HG03571 (cell line): ENCODE results near the gene PRKG1.

Experiments used
- ATAC-seq: cut with Tn5 transposase; IDR thresholded peaks from one replicate; pipeline ENCODE4 v1.9.1; 2021; ENCODE audit not compliant: unreplicated experiment

Gene PRKG1

DNA sequence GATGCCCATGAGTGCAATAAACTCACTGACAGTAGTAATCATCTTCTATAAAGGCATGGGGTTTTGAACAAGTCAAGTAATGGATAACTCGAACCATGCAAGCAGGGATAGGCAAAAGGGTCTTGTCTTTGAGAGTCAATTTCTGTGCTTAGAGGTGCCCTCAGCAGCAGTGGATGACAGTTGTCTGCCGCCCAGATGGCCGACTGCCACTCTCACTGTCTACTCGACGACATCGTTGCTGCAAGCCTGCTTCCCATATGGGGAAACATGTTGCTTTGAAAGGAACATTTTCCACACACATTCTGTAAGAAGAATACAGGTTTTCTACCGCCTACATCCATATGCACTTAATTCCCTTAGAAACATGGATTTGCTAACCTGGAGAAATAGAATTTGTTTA is 1003.5 kb downstream of the PRKG1 start:
- no peak for ATAC-seq

DNA sequence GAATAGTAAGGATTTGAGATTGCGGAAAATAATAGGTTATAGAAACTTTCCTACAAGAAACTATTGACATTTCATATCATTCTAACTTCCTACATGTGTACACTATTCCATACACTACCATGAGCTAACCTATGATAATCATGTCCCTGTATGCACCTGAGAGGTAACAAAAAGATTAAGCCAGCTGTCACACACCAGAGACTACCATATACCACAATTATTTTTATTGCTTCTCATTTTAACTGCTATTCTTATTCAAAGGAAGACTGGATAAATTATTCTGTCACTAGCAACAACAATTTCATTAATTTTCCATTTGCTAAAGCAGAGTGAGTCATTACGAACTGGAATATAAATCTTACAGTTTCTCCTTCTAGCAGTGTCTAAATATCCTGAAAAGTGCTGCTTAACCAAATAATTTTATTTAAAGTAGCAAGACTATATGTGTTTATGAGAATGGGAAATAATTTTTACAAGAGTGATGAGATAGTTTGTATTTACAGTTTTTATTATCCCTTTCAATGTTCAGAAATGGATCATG is 1004.2 kb downstream of the PRKG1 start:
- ATAC-seq = no peak

DNA sequence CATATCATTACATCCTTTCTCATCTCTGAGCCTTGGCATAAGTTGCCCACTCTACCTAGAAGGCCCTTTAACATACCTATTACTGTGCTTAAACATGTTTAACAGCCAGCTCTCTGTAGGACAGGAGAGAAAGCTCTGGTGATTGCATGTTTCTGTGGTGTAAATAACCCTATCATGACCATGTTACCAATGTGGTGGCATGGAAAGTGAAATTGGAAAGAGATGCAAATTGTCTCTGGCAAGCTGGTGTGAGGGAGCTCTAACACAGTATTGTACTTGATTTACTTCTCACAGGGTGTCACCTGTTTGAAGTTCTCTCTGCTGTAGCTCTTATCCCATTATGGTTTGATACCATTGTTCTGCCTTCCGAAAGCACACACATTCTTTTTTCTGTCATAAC is 1008.0 kb downstream of the PRKG1 start:
- no peak for ATAC-seq

DNA sequence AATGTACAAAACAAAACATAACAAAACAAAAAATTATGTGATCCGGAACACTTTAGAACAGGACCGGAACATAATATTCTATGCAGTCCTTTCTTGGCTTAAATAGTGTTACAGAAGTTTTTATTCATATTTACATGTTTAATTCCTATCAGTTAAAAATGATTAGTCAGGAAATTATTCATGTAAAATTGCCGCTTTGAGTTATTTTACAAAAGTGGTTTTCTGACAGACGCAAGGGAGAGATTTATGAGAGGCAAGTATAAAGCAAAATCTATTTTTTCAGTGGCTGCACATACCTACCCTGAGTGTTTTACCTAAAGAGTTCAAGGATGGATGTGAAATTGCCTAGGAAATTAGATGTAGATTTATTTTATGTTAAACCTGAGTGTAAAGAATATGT is 1009.1 kb downstream of the PRKG1 start:
- no peak for ATAC-seq

DNA sequence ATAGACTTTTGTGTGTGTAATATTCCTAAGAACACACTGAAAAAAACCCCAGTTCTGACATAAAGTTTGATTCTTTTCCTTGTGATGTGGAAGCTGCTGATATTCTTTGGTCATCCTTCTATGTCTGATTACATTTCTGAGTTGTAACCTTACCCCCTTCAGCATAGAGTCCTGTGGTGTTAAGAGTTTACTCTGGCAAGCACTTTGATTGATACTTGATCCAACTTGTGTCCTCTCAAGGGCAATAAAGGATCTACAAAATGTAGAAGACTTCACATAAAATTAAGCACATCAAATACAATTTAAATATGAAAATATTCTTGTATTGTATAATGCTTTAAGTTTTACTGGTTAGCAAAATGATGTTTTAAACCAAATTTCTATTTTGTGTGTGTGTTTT is 1018.1 kb downstream of the PRKG1 start:
- ATAC-seq = no peak

DNA sequence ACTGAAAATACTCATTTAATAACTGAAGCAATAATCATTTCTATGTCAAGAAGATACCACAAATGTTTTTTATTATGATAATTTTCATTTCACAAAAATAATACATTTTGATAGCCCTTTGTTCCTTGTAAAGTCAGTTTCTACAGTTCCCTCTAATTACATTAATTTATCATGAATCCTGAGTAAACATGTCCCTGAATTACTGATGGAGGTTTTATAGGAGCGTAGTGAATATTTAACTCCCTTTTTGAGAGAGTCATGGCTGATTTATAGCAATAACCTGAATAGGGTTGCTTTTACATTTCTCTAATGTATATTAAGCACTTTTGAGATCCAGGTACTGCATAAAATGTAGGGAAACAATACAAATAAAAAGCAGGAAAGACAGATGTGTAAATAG is 1023.8 kb downstream of the PRKG1 start:
- ATAC-seq = no peak

DNA sequence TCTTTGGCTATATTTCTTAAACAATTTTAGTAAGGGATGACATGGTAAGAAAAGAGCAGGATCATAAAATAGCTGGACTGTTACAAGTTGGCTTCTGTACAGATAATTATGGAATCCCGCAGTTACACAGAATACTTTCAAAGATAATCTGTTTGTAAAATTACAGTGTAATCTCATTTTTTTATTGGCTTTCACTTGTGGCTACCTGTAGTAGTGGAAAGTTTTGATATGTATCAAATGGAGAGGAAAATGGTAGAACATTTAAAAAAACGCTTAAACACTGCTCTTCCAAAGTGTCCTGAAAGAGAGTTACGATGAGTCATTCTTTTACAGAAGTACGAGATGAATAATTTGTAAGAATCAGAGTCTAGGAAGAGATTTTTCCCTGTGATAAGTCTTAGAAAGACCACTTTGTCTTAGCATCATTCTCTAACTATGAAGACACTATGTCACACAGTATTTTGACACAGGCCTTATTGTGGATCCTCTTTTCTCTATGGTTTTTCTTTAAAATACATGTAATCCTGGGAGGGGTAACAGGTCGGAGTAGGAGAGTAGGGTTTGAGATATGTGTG is 1024.8 kb downstream of the PRKG1 start:
- no peak for ATAC-seq

DNA sequence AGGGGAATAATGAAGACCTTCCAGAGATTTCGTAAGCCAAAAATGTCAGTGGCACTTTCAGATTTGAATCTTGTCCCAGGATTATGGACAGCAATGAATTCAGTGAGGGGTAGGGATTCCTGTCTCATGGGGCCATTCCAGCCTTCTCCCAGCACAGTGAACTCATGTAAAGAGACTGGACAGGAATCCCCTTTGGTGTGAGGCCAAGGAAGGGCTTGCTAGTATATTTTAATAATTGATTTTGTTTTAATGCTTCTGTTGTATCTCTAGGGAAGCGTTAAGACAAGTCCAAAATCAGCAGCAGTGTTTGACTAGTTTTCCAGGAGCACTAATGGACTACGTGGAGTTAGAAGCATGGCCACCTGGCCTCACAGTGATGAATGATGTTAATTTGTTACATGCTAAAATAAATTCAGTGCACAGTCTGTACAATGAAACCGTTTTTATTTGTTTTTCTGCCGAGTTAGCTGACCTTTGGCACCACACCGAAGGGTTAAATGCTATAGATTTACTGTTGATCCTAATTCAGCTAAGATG is 1025.8 kb downstream of the PRKG1 start:
- no peak for ATAC-seq

DNA sequence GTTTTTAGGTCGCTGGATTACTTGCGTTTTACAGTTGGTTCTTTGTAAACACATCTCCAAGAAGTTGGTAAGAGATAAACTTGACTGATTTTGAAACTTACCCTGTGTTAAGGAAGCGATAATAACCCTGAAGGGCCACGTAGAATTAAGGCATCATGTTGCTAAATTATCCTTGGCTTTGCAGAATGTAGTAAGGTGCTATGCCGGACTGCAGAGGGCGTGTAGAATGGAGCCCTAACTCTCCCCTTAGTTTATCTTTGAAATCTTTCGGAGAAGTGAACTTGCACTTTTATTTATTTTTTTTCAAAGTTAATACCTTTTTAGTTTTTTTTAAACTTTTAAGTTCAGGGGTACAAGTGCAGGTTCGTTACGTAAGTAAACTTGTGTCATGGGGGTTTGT is 1031.0 kb downstream of the PRKG1 start:
- no peak for ATAC-seq

DNA sequence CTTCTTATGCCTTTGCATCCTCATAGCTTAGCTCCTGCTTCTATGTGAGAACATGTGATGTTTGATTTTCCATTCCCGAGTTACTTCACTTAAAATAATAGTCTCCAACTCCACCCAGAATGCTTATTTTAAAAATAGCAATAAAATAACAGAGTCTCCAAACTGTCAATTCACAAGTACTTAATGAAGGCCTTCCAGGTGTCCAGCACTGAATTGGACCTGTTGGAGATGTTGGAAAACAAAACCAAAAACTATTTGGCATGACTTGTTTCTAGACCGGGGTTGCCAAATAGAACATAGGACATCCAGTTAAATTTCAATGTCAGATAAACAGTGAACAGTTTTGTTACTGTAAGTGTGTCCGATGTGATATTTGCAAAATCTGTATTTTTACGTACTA is 1031.7 kb downstream of the PRKG1 start:
- ATAC-seq = no peak

DNA sequence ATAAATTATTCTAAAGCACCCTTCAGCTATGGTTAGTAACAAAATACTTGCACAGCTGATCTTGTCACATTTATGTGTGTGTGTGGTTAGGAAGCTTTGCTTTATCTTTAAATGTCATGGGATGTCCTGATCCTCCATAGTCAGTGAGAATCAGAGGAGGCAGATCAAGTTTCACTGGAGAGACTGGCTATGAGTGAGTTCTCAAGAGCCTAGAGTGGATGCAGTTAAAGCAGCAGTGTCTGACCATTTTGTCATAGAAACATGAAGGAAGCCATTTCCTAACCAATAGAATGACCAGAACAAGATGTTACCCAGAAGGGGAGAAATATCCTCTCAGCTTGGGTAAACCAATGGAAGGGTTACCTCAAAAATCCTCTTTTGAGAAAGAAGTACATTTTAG is 1032.6 kb downstream of the PRKG1 start:
- no peak for ATAC-seq

DNA sequence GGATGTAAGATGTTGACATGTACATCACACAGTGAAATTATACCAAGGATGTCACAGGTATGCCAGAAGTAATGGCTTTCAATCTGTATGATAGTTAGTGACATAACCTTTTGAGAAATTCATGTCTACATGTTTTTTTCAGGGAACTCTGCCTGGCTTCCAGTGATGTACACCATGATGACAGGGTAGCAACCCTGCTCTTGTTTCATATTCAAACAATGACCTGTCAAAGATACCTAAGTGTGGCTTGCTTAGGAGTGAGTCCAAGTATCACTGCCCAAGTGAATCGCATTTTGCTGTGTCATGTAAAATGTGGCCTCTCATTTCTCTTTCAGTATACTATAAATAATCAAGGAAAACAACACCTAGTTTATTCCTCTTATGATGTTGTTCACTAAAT is 1033.9 kb downstream of the PRKG1 start:
- ATAC-seq = no peak

DNA sequence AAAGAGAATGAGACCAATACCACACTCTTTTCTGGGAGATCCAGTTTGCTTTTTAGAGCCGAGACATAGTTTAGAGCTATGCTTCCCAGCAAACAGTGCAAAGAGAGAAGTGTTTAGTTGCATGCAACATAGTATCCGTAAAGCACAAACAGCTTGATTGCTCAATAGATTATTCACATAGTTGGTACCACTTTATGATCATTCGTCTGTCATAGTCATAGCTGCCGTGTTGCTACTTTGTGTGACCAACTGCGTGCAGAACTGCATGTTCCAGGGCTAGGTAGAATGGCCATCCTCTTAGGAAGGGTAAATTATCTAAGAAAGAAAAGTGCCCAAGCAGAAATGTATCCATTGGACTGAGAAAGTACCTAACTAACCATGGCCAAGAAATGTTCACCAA is 1036.3 kb downstream of the PRKG1 start:
- no peak for ATAC-seq

DNA sequence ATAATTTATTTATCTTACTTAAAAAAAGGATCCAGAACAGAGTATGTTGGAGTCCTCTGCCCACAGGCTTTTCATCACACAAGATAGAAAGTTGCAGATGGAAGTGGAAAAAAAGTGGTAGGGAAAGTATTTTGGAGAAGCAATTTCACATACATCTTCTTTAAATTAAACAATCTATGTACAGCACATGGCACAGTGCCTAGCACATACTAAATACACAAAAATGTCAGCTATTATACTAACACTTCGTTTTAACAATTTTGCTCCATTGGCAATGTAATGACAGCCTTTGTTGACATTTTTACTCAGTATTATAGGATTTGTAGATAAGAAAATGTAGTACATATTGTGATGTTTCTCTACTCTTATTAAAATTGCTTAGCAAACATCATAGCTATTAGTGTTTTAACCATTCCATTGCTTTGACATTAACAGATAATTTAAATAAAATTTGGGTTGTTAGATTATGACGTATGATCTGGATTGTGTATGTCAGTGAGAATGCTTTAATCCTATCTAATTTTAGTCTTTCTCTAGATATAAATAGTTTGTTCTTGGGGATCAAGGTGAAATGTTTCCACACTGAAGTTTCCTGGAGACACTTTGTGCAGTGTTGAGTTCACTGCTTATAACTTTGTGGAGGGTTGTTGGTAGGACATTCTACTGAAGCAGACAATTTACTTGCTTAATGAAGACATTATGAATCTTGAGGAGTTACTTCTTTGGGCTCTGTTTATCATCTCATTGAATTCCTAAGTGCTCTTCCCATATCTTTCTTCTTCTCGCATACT is 1037.0 kb downstream of the PRKG1 start:
- no peak for ATAC-seq

DNA sequence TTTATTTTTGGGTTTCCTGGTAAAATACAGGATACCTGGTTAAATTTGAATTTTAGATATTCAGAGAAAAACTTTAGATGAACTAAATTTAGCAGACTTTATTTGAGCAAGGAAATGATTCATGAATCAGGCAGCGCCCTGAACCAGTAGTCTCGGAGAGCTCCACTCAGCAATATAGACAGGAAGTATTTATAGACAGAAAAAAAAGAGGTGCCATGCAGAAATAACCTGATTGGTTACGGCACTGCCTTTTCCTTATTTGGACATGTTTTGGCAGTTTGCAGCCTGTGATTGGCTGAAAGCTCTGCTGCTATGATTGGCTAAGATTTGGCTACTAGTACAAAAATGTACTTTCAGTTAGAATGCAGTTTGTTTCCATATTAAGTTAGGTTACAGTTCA is 1041.5 kb downstream of the PRKG1 start:
- no peak for ATAC-seq

DNA sequence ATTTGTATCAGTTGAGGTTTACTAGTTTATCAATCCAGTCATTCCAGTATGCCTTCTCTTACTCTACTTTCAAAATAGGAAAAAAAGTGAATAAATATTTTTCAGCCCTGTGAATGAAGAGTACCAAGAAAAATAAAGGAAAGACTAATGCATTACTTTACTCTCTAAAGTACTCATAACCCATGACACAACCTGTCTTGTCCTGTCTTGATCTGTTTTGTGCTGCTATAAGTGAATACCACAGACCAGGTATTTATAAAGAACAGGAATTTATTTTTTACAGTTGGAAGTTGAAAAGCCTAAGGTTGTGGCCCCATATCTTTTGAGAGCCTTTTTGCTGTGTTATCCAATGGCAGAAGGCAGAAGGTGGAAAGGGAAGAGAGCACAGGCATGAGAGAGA is 1045.2 kb downstream of the PRKG1 start:
- no peak for ATAC-seq

DNA sequence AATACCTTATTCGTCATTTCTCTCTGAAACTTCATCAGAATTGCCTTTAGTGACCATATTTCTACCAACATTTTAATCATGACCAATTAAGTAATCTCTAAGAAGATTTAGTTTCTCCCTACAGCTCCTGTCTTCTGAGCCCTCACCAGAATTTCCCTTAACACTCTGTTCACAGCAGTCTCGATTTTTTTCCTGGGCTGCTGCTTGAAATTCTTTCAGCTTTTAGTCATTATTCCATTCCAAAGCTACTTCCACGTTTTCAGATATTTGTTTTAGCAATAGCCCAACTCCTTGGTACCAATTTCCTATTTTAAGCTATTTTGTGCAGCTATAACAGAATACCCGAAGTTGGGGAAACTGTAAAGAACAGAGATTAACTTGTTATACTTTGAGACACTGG is 1047.4 kb downstream of the PRKG1 start:
- no peak for ATAC-seq

DNA sequence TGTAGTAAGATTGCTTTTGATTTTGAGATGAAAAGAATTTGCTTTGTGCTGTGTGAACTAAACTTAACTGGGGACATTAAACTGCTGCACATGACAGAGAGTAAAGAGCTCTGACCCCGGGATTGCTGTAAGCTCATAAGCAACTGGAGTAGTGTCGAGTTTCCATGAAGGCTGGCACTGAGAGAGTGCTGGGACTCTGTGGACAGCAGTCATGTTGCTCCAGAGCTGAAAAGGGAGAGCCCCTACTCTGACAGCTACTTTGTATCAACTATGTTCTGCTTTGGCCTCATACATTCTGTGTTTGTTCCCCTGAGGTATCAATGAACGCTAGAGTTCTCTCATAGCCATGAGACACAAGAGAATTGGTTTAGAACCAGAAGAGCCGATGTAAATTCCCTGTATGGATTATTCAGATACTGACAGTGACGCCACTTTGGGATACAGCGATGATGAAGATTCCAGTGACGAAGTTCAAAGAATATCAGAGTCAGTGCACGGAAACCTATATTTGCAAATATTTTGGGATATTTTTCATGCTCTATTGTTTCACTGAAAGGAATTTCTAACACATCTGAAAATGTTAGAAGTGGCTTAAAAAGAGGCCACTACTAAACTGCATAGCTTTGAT is 1053.9 kb downstream of the PRKG1 start:
- ATAC-seq = no peak

DNA sequence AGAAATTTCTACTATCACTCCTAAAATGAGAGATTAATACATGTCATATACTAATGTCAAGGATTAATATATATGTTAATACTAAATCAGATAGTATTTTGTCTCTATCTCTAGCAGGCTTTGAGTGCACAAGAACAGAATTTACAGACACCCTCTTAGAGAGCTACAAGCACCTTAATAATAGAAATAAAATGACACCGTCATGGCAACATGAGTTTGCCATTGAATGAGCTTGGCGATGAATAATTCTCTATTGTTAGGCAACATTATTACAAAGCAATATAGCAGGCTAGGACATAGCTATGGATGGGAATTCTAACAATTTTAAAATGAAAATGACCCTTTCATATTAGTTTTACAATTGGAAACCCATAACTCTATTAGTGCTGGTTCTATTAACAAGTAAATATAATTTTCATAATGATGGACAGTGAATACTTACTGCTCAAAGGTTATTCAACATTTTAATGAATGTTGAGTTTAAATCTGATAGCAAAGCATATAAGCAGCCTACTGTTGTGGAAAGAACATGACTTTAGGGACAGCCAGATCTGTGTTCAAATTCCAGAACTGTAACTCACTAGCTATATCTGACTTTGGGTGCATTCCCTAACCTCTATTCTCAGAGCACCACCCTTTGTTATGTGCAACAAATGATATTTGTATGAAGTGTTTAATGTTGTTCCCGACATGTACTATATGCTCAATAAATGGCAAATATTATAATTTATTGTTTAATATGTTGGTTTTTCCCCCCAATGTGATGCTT is 1055.3 kb downstream of the PRKG1 start:
- no peak for ATAC-seq

DNA sequence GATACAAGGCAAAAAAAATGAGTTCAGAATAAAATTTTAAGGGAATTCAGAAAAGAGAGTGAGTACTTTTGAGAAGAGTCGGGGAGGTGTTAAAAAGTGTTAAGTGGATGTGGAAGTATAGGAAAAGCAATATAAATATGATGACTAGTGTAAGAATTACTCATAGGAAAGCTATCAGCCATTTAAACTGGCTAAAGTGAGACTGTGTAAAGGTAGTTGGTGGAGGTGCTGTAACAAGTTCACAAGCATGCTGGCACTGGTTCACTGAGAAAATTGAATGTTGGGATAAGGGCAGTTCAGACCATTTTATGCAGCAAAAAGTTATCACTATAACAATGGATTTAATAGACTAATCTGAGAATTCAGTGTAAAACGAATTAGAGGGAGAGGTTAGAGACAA is 1060.8 kb downstream of the PRKG1 start:
- no peak for ATAC-seq

DNA sequence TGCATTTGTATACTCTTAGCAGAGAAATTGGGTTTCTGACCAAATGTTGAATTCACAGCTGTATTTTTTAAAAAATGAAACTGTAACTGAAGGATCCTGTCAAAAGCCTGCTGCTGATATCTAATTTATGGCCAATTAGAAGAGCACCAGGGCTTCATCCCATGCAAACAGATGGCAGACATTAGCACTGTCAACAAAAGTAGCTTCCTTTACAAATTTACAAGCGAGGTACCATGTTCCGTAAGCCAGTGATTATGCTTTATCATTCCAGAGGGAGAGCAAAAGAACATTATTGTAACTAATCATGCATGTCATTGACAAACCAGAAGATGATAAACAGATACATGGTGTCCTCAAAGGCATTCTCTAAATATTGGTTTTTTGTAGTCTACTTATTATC is 1062.6 kb downstream of the PRKG1 start:
- ATAC-seq = no peak
